ENCODE measurements around the gene STMN3.

- TF ChIP-seq CTCF (IDR thresholded peaks at IDR 0.05 in 4 of 5, conservative IDR thresholded peaks at IDR 0.05 in 1 of 5), result no peak
- TF ChIP-seq POLR2A (IDR thresholded peaks at IDR 0.05), result no peak
Measured at GRCh38 chr20:63622096-63622495, 31.1 kb downstream of the STMN3 start.

All from gastrocnemius medialis (tissue), 4 donors.